Neuronal stem cell (in vitro differentiated cells): Measurements from ENCODE around the gene CDKL1.
"Not testable (repeated sequence)": the region's sequence is repeated elsewhere in the genome, so short reads cannot be mapped to it uniquely, and the experiment has no call there.

Experiments
- DNase-seq: peaks from one replicate; pipeline ENCODE4 v3.0.0-alpha.2; 2013; ENCODE audit warnings: low spot score
- H2AFZ ChIP-seq: one replicate; pipeline ENCODE4 v1.6.1; 2013; ENCODE audit warnings: mild to moderate bottlenecking, low read length, inconsistent platforms
- H2AK5ac ChIP-seq: 2 replicates; pipeline ENCODE4 v1.6.1; 2013; ENCODE audit warnings: low read depth, mild to moderate bottlenecking, inconsistent platforms, low read length, moderate library complexity, mixed read lengths
- H2BK120ac ChIP-seq: 2 replicates; pipeline ENCODE4 v1.6.1; 2013; ENCODE audit warnings: low read depth, mild to moderate bottlenecking, inconsistent platforms, low read length, moderate library complexity, mixed read lengths
- H2BK12ac ChIP-seq: one replicate; pipeline ENCODE4 v1.6.1; 2013; ENCODE audit warnings: low read length, inconsistent platforms
- H2BK15ac ChIP-seq: 2 replicates; pipeline ENCODE4 v1.6.1; 2013; ENCODE audit warnings: mild to moderate bottlenecking, low read length, inconsistent platforms, mixed read lengths
- H2BK5ac ChIP-seq: one replicate; pipeline ENCODE4 v1.6.1; 2013; ENCODE audit warnings: inconsistent platforms, mild to moderate bottlenecking, low read length, moderate library complexity
- H3K14ac ChIP-seq: one replicate; pipeline ENCODE4 v1.6.1; 2013; ENCODE audit warnings: low read length, inconsistent platforms
- H3K18ac ChIP-seq: 2 replicates; pipeline ENCODE4 v1.6.1; 2013; ENCODE audit warnings: low read length, inconsistent platforms
- H3K23ac ChIP-seq: 2 replicates; pipeline ENCODE4 v1.6.1; 2013; ENCODE audit warnings: low read depth, mild to moderate bottlenecking, mixed read lengths, low read length, inconsistent platforms; ENCODE audit not compliant: poor library complexity
- H3K27ac ChIP-seq: replicated peaks from 3 replicates; pipeline ENCODE4 v1.5.1; 2013; ENCODE audit warnings: low read length, inconsistent platforms
- H3K27me3 ChIP-seq, 3 experiments: 2 replicates each; pipeline ENCODE4 v1.6.1; 2013; ENCODE audit warnings: low read length in 3 of 3, mild to moderate bottlenecking in 2 of 3, inconsistent platforms in 1 of 3, low read depth in 1 of 3, mixed read lengths in 1 of 3, moderate library complexity in 1 of 3; ENCODE audit not compliant: control insufficient read depth in 3 of 3, insufficient read depth in 3 of 3
- H3K36me3 ChIP-seq, 2 donors: replicated peaks in 1 of 2; 2 replicates each; pipeline ENCODE4 v1.6.1; 2013; ENCODE audit warnings: low read length in 2 of 2; ENCODE audit not compliant: control insufficient read depth in 2 of 2, insufficient read depth in 2 of 2
- H3K4ac ChIP-seq: 2 replicates; pipeline ENCODE4 v1.6.1; 2013; ENCODE audit warnings: inconsistent platforms, mild to moderate bottlenecking, low read length, moderate library complexity
- H3K4me1 ChIP-seq, 2 donors: 1 replicate in 1 of 2; 2 replicates in 1 of 2; pipeline ENCODE4 v1.6.1; 2013; ENCODE audit warnings: low read length in 2 of 2, low read depth in 1 of 2; ENCODE audit not compliant: control insufficient read depth in 2 of 2, insufficient read depth in 1 of 2
- H3K4me2 ChIP-seq: one replicate; pipeline ENCODE4 v1.6.1; 2013; ENCODE audit warnings: mild to moderate bottlenecking, low read length, inconsistent platforms; ENCODE audit not compliant: insufficient read depth, poor library complexity, severe bottlenecking
- H3K4me3 ChIP-seq, 2 donors: 2 replicates each; pipeline ENCODE4 v1.5.1; 2013; ENCODE audit warnings: low read length in 2 of 2, mild to moderate bottlenecking in 2 of 2, inconsistent platforms in 1 of 2, moderate library complexity in 1 of 2
- H3K79me1 ChIP-seq: one replicate; pipeline ENCODE4 v1.6.1; 2013; ENCODE audit warnings: low read depth, mild to moderate bottlenecking, inconsistent platforms, low read length, moderate library complexity
- H3K9ac ChIP-seq: one replicate; pipeline ENCODE4 v1.6.1; 2013; ENCODE audit warnings: mild to moderate bottlenecking, low read depth, low read length, inconsistent platforms; ENCODE audit not compliant: poor library complexity
- H3K9me3 ChIP-seq, 2 donors: replicated peaks in 1 of 2; 2 replicates each; pipeline versions ENCODE3 to v1.6.1; 2013; ENCODE audit warnings: low read length in 2 of 2, mild to moderate bottlenecking in 2 of 2, inconsistent platforms in 1 of 2, low read depth in 1 of 2, mixed read lengths in 1 of 2, moderate library complexity in 1 of 2; ENCODE audit not compliant: control insufficient read depth in 2 of 2, insufficient read depth in 1 of 2
- H4K8ac ChIP-seq: one replicate; pipeline ENCODE4 v1.6.1; 2013; ENCODE audit warnings: low read depth, mild to moderate bottlenecking, inconsistent platforms, low read length, moderate library complexity
- H4K91ac ChIP-seq: one replicate; pipeline ENCODE4 v1.6.1; 2013; ENCODE audit warnings: low read length, low read depth, mild to moderate bottlenecking, inconsistent platforms; ENCODE audit not compliant: poor library complexity
- WGBS, 2 donors: extraction: QIAGEN DNeasy Blood & Tissue Kit; methylation state at CpG; one replicate each; pipeline ENCODE4 v1.1.7; 2013; ENCODE audit warnings: missing lambda C conversion rate in 2 of 2, mixed read lengths in 1 of 2; ENCODE audit not compliant: insufficient read length in 2 of 2, insufficient replicate concordance in 1 of 2; ENCODE audit errors: extremely low coverage in 2 of 2; 5-methylcytosine and 5-hydroxymethylcytosine counted together

CDKL1 gene

GRCh38 chr14:50362764-50363713, 33.6 kb downstream of the CDKL1 start:
- H4K91ac ChIP-seq, result no peak overlapping the region
- no peak overlapping the region for H3K4me2 ChIP-seq
- no peak overlapping the region for H2BK12ac ChIP-seq
- no peak for DNase-seq
- H3K4me1 ChIP-seq, result no peaks in the 10 kb centered on the region
- no peak overlapping the region for H2AFZ ChIP-seq
- no peak overlapping the region for H3K18ac ChIP-seq
- H3K36me3 ChIP-seq, result no peaks in the 10 kb centered on the region
- H3K9me3 ChIP-seq, result peaks cover 0 to 2% of the 10 kb centered on the region in 2 donors
- H4K8ac ChIP-seq, result no peak overlapping the region
- no peak overlapping the region for H3K14ac ChIP-seq
- no peaks in the 10 kb centered on the region for H3K79me1 ChIP-seq
- H2BK15ac ChIP-seq, result no peak overlapping the region
- no peak overlapping the region for H3K9ac ChIP-seq
- H2AK5ac ChIP-seq, result no peak overlapping the region
- no peak overlapping the region for H2BK5ac ChIP-seq
- no peak overlapping the region for H3K4ac ChIP-seq
- no peaks in the 10 kb centered on the region for H3K27me3 ChIP-seq
- WGBS, 2 donors, result no CpG with 5 or more reads among the region's 14 CpGs
- no peak overlapping the region for H3K23ac ChIP-seq
- no peak overlapping the region for H3K27ac ChIP-seq
- no peak overlapping the region for H3K4me3 ChIP-seq
- no peak overlapping the region for H2BK120ac ChIP-seq

- not testable (repeated sequence) for H2BK120ac ChIP-seq, H3K9ac ChIP-seq, DNase-seq, H3K4me1 ChIP-seq, H3K4ac ChIP-seq, H3K23ac ChIP-seq, H3K27ac ChIP-seq, H3K9me3 ChIP-seq, H3K4me2 ChIP-seq, H3K14ac ChIP-seq, H2AFZ ChIP-seq, H3K18ac ChIP-seq, H3K27me3 ChIP-seq, H2BK12ac ChIP-seq, H3K79me1 ChIP-seq, H2BK5ac ChIP-seq, H4K91ac ChIP-seq, H3K4me3 ChIP-seq, H2AK5ac ChIP-seq, H4K8ac ChIP-seq, H2BK15ac ChIP-seq, H3K36me3 ChIP-seq
- no CpG with 5 or more reads among the region's 36 CpGs for WGBS, 2 donors
Observed at GRCh38 chr14:50361473-50362403, 34.9 kb downstream of the CDKL1 start.

GRCh38 chr14:50360851-50361250, 35.8 kb downstream of the CDKL1 start:
- WGBS, 2 donors, result no CpG with 5 or more reads among the region's 2 CpGs
- no peaks in the 10 kb centered on the region for H3K36me3 ChIP-seq
- no peak for DNase-seq
- H2BK15ac ChIP-seq, result no peak overlapping the region
- no peak overlapping the region for H3K4me3 ChIP-seq
- no peak overlapping the region for H3K14ac ChIP-seq
- H2AFZ ChIP-seq, result no peak overlapping the region
- H2BK120ac ChIP-seq, result no peak overlapping the region
- H3K4ac ChIP-seq, result no peak overlapping the region
- H3K4me1 ChIP-seq, result peaks cover 0 to 2% of the 10 kb centered on the region in 2 donors
- H4K8ac ChIP-seq, result no peak overlapping the region
- no peak overlapping the region for H3K23ac ChIP-seq
- no peak overlapping the region for H3K9ac ChIP-seq
- no peak overlapping the region for H2BK5ac ChIP-seq
- no peak overlapping the region for H2BK12ac ChIP-seq
- H3K18ac ChIP-seq, result no peak overlapping the region
- no peak overlapping the region for H3K4me2 ChIP-seq
- H3K27ac ChIP-seq, result no peak overlapping the region
- H4K91ac ChIP-seq, result no peak overlapping the region
- H3K27me3 ChIP-seq, result no peaks in the 10 kb centered on the region
- peaks cover 0 to 2% of the 10 kb centered on the region in 2 donors for H3K9me3 ChIP-seq
- H3K79me1 ChIP-seq, result no peaks in the 10 kb centered on the region
- H2AK5ac ChIP-seq, result no peak overlapping the region

DNA sequence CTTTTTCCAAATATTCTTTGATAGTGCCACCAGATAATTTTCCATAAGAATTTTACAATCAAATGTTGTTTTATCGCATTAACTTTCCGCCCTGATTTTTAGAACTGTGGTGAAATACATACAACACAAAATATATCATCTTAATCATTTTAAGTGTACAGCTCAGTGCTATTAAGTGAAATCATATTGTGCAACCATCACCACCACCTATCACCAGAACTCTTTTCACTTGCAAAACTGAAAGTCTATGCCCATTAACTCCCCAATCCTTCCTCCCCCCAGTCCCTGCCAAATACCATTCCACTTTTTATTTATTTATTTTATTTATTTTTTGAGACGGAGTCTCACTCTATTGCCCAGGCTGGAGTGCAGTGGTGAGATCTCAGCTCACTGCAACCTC, 36.6 kb downstream of the CDKL1 start:
- H4K91ac ChIP-seq, result no peak overlapping the region
- no peak overlapping the region for H3K4me3 ChIP-seq
- no peak overlapping the region for H3K27ac ChIP-seq
- H2BK12ac ChIP-seq, result no peak overlapping the region
- H3K36me3 ChIP-seq, result no peaks in the 10 kb centered on the region
- H3K27me3 ChIP-seq, result no peaks in the 10 kb centered on the region
- no peak overlapping the region for H2AK5ac ChIP-seq
- no peak overlapping the region for H2BK120ac ChIP-seq
- no peak overlapping the region for H3K4ac ChIP-seq
- H3K18ac ChIP-seq, result no peak overlapping the region
- WGBS, 2 donors, result no CpG with 5 or more reads among the region's 3 CpGs
- no peaks in the 10 kb centered on the region for H3K79me1 ChIP-seq
- peaks cover 0 to 2% of the 10 kb centered on the region in 2 donors for H3K4me1 ChIP-seq
- H3K9me3 ChIP-seq, result peaks cover 0 to 2% of the 10 kb centered on the region in 2 donors
- no peak overlapping the region for H3K4me2 ChIP-seq
- H4K8ac ChIP-seq, result no peak overlapping the region
- no peak for DNase-seq
- H3K23ac ChIP-seq, result no peak overlapping the region
- no peak overlapping the region for H2BK15ac ChIP-seq
- H3K14ac ChIP-seq, result no peak overlapping the region
- no peak overlapping the region for H2BK5ac ChIP-seq
- H3K9ac ChIP-seq, result no peak overlapping the region
- no peak overlapping the region for H2AFZ ChIP-seq
